GM12891 (cell line): Measurements from ENCODE around the gene LYRM4.

Experiments
- DNase-seq: peaks from one replicate; pipeline ENCODE4 v3.0.0; 2011; ENCODE audit warnings: low spot score; ENCODE audit not compliant: insufficient read length
- FAIRE-seq: peaks from 2 replicates; lab custom pipeline; 2011; peaks lifted over from hg19 to GRCh38; lab: Jason Lieb, UNC
- PAX5 ChIP-seq: IDR thresholded peaks from 2 replicates; pipeline ENCODE4 v1.6.1; 2011; ENCODE audit warnings: low read length, moderate library complexity, mild to moderate bottlenecking; ENCODE audit not compliant: insufficient read depth, severe bottlenecking
- POLR2A ChIP-seq: IDR thresholded peaks from 2 replicates; pipeline ENCODE4 v1.6.1; 2011; ENCODE audit warnings: low read depth, low read length, control low read depth
- POLR2AphosphoS5 ChIP-seq: IDR thresholded peaks from 2 replicates; pipeline ENCODE4 v1.6.1; 2011; ENCODE audit warnings: low read depth, low read length, control low read depth
- POU2F2 ChIP-seq: IDR thresholded peaks from 2 replicates; pipeline ENCODE4 v1.6.1; 2011; ENCODE audit warnings: low read depth, mild to moderate bottlenecking, control low read depth, low read length, moderate library complexity
- SPI1 ChIP-seq: IDR thresholded peaks from 2 replicates; pipeline ENCODE4 v1.6.1; 2011; ENCODE audit warnings: low read depth, low read length, control low read depth
- TAF1 ChIP-seq: IDR thresholded peaks from 2 replicates; pipeline ENCODE4 v1.6.1; 2011; ENCODE audit warnings: low read depth, low read length, control low read depth

LYRM4 gene

GRCh38 chr6:5246141-5247097 is 14.3 kb downstream of the LYRM4 start:
- no peak for DNase-seq
- TF ChIP-seq POLR2A, result no peak
- TF ChIP-seq SPI1, result no peak
- no peak for FAIRE-seq

- DNase-seq (no peak), FAIRE-seq (no peak)
- no peak for TF ChIP-seq POU2F2
- TF ChIP-seq POLR2AphosphoS5, result no peak
- TF ChIP-seq TAF1, result no peak
- no peak for TF ChIP-seq SPI1
- no peak for TF ChIP-seq PAX5
- TF ChIP-seq POLR2A, result no peak
Measured at GRCh38 chr6:5243069-5243468, 17.7 kb downstream of the LYRM4 start.

GRCh38 chr6:5241252-5241651 is 19.5 kb downstream of the LYRM4 start:
- DNase-seq (no peak), FAIRE-seq (no peak)
- TF ChIP-seq POU2F2 (no peak), POLR2AphosphoS5 (no peak), PAX5 (no peak), TAF1 (no peak), POLR2A (no peak)

GRCh38 chr6:5238336-5238735 is 22.4 kb downstream of the LYRM4 start:
- FAIRE-seq (no peak), DNase-seq (no peak)
- TF ChIP-seq POLR2AphosphoS5, result no peak
- TF ChIP-seq TAF1, result no peak
- no peak for TF ChIP-seq SPI1
- TF ChIP-seq POLR2A, result no peak
- TF ChIP-seq POU2F2, result no peak
- no peak for TF ChIP-seq PAX5

- FAIRE-seq, result no peak
- DNase-seq, result no peak
- TF ChIP-seq PAX5 (no peak), SPI1 (no peak), POLR2A (no peak), POU2F2 (no peak), POLR2AphosphoS5 (no peak), TAF1 (no peak)
Measured at GRCh38 chr6:5237805-5238204, 22.9 kb downstream of the LYRM4 start.

- TF ChIP-seq SPI1, result no peak
- TF ChIP-seq POLR2AphosphoS5, result no peak
- no peak for TF ChIP-seq POLR2A
- no peak for TF ChIP-seq PAX5
- no peak for TF ChIP-seq TAF1
- no peak for TF ChIP-seq POU2F2
- no peak for DNase-seq
- FAIRE-seq, result no peak
Measured at GRCh38 chr6:5235830-5236229, 24.9 kb downstream of the LYRM4 start.

- TF ChIP-seq POLR2A (no peak), POLR2AphosphoS5 (no peak), PAX5 (no peak), SPI1 (no peak), TAF1 (no peak), POU2F2 (no peak)
- DNase-seq, result no peak
- no peak for FAIRE-seq
Measured at GRCh38 chr6:5234874-5235273, 25.9 kb downstream of the LYRM4 start.

GRCh38 chr6:5231289-5231688 is 29.5 kb downstream of the LYRM4 start:
- TF ChIP-seq SPI1 (no peak), TAF1 (no peak), POLR2AphosphoS5 (no peak), POLR2A (no peak), POU2F2 (no peak), PAX5 (no peak)
- no peak for FAIRE-seq
- DNase-seq, result no peak

GRCh38 chr6:5230081-5230480 is 30.7 kb downstream of the LYRM4 start:
- no peak for DNase-seq
- TF ChIP-seq POLR2AphosphoS5 (no peak), POU2F2 (no peak), PAX5 (no peak), TAF1 (no peak), POLR2A (no peak), SPI1 (no peak)
- FAIRE-seq, result no peak

- DNase-seq (no peak), FAIRE-seq (no peak)
- TF ChIP-seq PAX5 (no peak), TAF1 (no peak), POLR2AphosphoS5 (no peak), POLR2A (no peak), SPI1 (no peak), POU2F2 (no peak)
Measured at GRCh38 chr6:5229356-5229755, 31.4 kb downstream of the LYRM4 start.
